ENCODE data around the gene ADGRB3. TPM values are rescaled to one million over a fixed set of nuclear protein-coding genes. Genes with fewer than 3 reads are reported as not detected.

The ADGRB3 gene
- total and polyA plus RNA-seq, 10 of the 15 experiments (the other 5 are each of a cell fraction or from before 2014, with no cell fraction given), result 0.03 to 0.06 TPM; not detected in 8

DNA sequence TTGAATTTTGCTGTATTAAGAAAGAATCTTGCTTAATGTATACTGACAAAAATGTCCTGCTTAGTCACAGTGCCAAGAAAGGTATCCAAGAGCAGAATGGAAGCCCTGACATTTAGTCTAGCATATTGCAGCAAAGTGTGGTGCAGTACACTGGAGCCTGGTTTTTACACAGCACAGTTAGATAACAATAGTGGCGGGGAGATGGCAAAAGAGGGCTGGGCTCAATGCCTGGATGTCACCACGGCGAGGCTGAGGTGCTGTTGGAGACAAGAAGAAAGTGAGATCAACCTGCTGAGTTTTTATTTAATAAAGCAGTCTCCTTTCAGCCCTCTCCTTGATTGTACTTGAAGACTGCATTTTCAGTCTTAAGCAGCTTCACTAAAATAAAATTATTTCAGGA lies 735.7 kb downstream of the ADGRB3 start:
- DNase-seq (ENCODE audit: low read depth, low spot score) (no peak), FAIRE-seq (no peak), ATAC-seq (no peak)
- WGBS (ENCODE audit: insufficient coverage, insufficient replicate concordance, low lambda C conversion rate, missing lambda C conversion rate), result 9% methylated on average over 3 of the region's 3 CpGs
- H3K4me1 ChIP-seq (ENCODE audit: control insufficient read depth, insufficient read depth, low read length), result no peaks in the 10 kb centered on the region
- TF ChIP-seq NR2C1 (IDR thresholded peaks at IDR 0.05) (no peak), TCF7 (IDR thresholded peaks at IDR 0.05; ENCODE audit: borderline replicate concordance) (no peak), MEF2B (IDR thresholded peaks at IDR 0.05; ENCODE audit: partially characterized antibody, poor library complexity, severe bottlenecking) (no peak), EED (IDR thresholded peaks at IDR 0.05; ENCODE audit: low read depth) (no peak), MTA3 (IDR thresholded peaks at IDR 0.05; ENCODE audit: borderline replicate concordance, low read length) (no peak), FOXM1 (IDR thresholded peaks at IDR 0.05; ENCODE audit: low read depth, low read length) (no peak), BACH1 (IDR thresholded peaks at IDR 0.05; ENCODE audit: borderline replicate concordance) (no peak), ETV6 (conservative IDR thresholded peaks at IDR 0.05 in 1 of 2, IDR thresholded peaks at IDR 0.05 in 1 of 2; ENCODE audit: borderline replicate concordance in 1 of 2, low read depth in 1 of 2) (no peak), TBL1XR1 (IDR thresholded peaks at IDR 0.05; ENCODE audit: low read depth, low read length) (no peak), POU2F2 (IDR thresholded peaks at IDR 0.05; ENCODE audit: borderline replicate concordance, low read depth, low read length) (no peak)
- TF ChIP-seq, protein P1, sequence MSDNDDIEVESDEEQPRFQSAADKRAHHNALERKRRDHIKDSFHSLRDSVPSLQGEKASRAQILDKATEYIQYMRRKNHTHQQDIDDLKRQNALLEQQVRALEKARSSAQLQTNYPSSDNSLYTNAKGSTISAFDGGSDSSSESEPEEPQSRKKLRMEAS (IDR thresholded peaks at IDR 0.05; ENCODE audit: low read depth, low read length), result no peak
- no peak overlapping the region for H3K4me3 ChIP-seq
- H3K4me2 ChIP-seq (ENCODE audit: control insufficient read depth, insufficient read depth), result no peak overlapping the region
- H2AFZ ChIP-seq (ENCODE audit: control insufficient read depth, low read depth, low read length), result no peak overlapping the region
- ChIA-PET SMC1A (ENCODE audit: uncharacterized antibody, unreplicated experiment) (no interaction called here), POLR2A (no interaction called here), RAD21 (ENCODE audit: unreplicated experiment) (no interaction called here), CTCF (no interaction called here)
- H3K27ac ChIP-seq (ENCODE audit: control insufficient read depth, insufficient read depth), result no peak overlapping the region
- BruUV-seq (replicated peaks), result no TSS peak
- no peak overlapping the region for H3K9ac ChIP-seq (ENCODE audit: control insufficient read depth, insufficient read depth, low read length)
- H4K20me1 ChIP-seq (ENCODE audit: control insufficient read depth, insufficient read depth), result no peaks in the 10 kb centered on the region
- H3K79me2 ChIP-seq (ENCODE audit: control insufficient read depth, insufficient read depth, low read length), result no peaks in the 10 kb centered on the region
- intact Hi-C loops (cut with micrococcal nuclease; ENCODE audit: unreplicated experiment) (no loop called here), in situ Hi-C loops (cut with MboI) (no loop called here)
- H3K27me3 ChIP-seq (replicated peaks in 1 of 2; ENCODE audit: control insufficient read depth in 2 of 2, insufficient read depth in 2 of 2, low read length in 1 of 2), result no peaks in the 10 kb centered on the region
- H3K36me3 ChIP-seq (ENCODE audit: control insufficient read depth in 2 of 2, insufficient read depth in 2 of 2, low read length in 1 of 2), result no peaks in the 10 kb centered on the region
- H3K9me3 ChIP-seq (replicated peaks; ENCODE audit: control insufficient read depth, insufficient read depth, low read length), result no peaks in the 10 kb centered on the region
